ENCODE data around the gene IFNA10.
"Not testable (repeated sequence)": the region's sequence is repeated elsewhere in the genome, so short reads cannot be mapped to it uniquely, and the experiment has no call there.

Gene IFNA10

GRCh38 chr9:21239911-21240310 is 33.0 kb upstream of the IFNA10 start, which contains the start of gene IFNA14:
Gene IFNA14 (minus strand): TSS chr9:21240005. CDS start chr9:21239935, 70 bp downstream.
- Histone ChIP-seq H3K27me3 (no peaks in the 10 kb centered on the region), H3K4me1 (no peaks in the 10 kb centered on the region), H3K4me3 (no peak within 1 kb of the TSS), H3K9me3 (no peaks in the 10 kb centered on the region), H3K27ac (no peak within 1 kb of the TSS), H3K36me3 (no peaks in the 10 kb centered on the region)
- intact Hi-C loops (cut with DNase I; ENCODE audit: low total_unique reads): no loop called here
- TF ChIP-seq, protein P1, sequence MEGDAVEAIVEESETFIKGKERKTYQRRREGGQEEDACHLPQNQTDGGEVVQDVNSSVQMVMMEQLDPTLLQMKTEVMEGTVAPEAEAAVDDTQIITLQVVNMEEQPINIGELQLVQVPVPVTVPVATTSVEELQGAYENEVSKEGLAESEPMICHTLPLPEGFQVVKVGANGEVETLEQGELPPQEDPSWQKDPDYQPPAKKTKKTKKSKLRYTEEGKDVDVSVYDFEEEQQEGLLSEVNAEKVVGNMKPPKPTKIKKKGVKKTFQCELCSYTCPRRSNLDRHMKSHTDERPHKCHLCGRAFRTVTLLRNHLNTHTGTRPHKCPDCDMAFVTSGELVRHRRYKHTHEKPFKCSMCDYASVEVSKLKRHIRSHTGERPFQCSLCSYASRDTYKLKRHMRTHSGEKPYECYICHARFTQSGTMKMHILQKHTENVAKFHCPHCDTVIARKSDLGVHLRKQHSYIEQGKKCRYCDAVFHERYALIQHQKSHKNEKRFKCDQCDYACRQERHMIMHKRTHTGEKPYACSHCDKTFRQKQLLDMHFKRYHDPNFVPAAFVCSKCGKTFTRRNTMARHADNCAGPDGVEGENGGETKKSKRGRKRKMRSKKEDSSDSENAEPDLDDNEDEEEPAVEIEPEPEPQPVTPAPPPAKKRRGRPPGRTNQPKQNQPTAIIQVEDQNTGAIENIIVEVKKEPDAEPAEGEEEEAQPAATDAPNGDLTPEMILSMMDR (IDR thresholded peaks at IDR 0.05): no peak
- DNase-seq: no peak

DNA sequence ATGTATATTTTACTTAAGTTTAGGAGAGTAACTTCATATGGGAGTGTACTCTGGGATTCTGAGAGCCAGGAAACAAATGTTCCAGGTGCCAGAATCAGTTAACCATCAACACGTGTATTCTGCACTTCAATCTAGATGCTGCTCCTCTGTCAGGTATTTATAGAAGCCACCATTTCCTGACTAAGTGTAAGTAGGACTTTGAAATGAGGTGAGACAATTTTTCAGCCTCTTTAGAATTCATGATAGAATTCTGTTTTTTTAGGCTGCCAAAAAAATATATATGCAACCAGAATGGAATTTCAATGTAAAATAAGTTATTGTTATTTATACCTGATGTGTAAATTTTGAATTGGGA is 29.4 kb upstream of the IFNA10 start:
- intact Hi-C loops (cut with DNase I; ENCODE audit: low total_unique reads); H3K4me1 ChIP-seq; DNase-seq; H3K9me3 ChIP-seq; H3K27ac ChIP-seq; H3K27me3 ChIP-seq; H3K36me3 ChIP-seq; H3K4me3 ChIP-seq: not testable (repeated sequence)

DNA sequence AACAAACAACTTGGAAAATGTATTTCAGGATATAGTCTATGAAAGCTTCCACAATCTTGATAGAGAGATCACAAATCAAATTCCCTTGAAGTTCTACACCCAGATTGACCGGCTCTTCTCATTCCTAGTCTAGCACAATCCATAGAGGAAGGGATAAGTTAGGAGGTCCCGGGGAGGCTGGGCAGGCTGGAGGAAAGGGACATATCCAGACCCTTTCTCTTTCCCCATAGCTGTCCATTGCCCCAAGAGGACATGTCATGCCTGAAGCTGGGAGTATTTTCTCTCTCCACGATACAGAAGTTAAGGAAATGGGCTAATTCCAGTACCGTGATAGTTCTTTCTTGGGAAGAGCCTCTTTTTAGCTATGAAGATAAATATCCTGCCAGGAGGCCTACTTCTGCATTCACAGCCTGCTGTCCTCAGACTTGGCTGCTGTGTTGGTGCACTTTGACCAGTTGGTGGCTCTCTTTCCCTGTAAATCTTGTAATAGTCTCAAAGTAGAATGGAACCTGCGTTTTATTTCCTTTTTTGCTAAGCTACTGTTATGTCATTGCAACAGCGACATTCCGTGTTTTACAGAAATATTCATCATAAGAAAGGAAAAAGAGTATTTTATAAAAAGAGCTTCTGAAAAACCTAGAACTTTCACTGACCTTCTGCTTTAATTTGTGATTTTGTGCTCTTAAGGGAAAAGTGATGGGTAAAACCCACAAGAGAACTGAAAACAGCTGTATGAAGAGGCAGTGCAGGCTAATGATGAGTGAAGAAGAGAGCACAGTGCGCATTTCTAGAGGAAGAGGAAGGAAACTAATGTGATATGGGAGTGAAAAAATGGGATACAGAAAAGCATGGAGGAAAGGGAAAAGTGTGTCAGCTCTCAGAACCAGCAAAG is 28.8 kb upstream of the IFNA10 start:
- DNase-seq: peak in 1 of 2 donors; percentile 37
- H3K27ac ChIP-seq; H3K4me1 ChIP-seq; H3K36me3 ChIP-seq; H3K9me3 ChIP-seq; H3K4me3 ChIP-seq; intact Hi-C loops (cut with DNase I; ENCODE audit: low total_unique reads); H3K27me3 ChIP-seq: not testable (repeated sequence)
- TF ChIP-seq, protein P1 (IDR thresholded peaks at IDR 0.05): peak; percentile 9 to 31

GRCh38 chr9:21234153-21234687 is 27.3 kb upstream of the IFNA10 start:
- Histone ChIP-seq H3K27me3 (no peaks in the 10 kb centered on the region), H3K9me3 (no peaks in the 10 kb centered on the region), H3K36me3 (no peaks in the 10 kb centered on the region), H3K4me1 (no peaks in the 10 kb centered on the region), H3K27ac (no peak overlapping the region), H3K4me3 (no peak overlapping the region)
- no peak for DNase-seq
- intact Hi-C loops (cut with DNase I; ENCODE audit: low total_unique reads): no loop called here
- TF ChIP-seq, protein P1 (IDR thresholded peaks at IDR 0.05): no peak

DNA sequence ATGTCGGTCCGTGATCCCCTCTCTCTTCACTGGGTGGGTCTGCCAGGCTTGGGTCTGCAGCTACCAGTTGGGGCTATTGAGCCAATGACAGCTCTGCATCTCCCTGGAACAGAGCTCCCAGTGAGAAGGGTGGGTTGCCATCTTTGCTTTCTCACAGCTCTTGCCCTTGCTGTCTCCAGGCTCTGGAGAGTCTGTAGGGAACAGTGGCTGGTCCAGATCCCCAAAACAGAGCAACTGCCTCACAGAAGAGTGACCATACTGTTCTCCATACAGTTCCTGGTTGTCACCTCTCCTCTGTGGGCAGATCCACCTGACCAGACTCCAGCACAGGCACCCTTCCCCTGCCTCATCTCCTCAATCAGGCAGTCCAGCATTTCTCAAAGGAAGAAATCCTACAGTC is 26.3 kb upstream of the IFNA10 start:
- no peak overlapping the region for H3K27ac ChIP-seq
- no peaks in the 10 kb centered on the region for H3K9me3 ChIP-seq
- no peaks in the 10 kb centered on the region for H3K4me1 ChIP-seq
- H3K4me3 ChIP-seq: no peak overlapping the region
- H3K36me3 ChIP-seq: no peaks in the 10 kb centered on the region
- TF ChIP-seq, protein P1 (IDR thresholded peaks at IDR 0.05): no peak
- H3K27me3 ChIP-seq: no peaks in the 10 kb centered on the region
- no peak for DNase-seq
- intact Hi-C loops (cut with DNase I; ENCODE audit: low total_unique reads): no loop called here

GRCh38 chr9:21228122-21228521 is 21.2 kb upstream of the IFNA10 start, which contains the start of gene IFNA17:
Gene IFNA17 (minus strand): TSS chr9:21228222. CDS start chr9:21228173, 49 bp downstream.
- Histone ChIP-seq H3K4me1 (no peaks in the 10 kb centered on the region), H3K4me3 (no peak within 1 kb of the TSS), H3K9me3 (no peaks in the 10 kb centered on the region), H3K27ac (no peak within 1 kb of the TSS), H3K36me3 (no peaks in the 10 kb centered on the region), H3K27me3 (no peaks in the 10 kb centered on the region)
- no peak for DNase-seq
- intact Hi-C loops (cut with DNase I; ENCODE audit: low total_unique reads): no loop called here
- TF ChIP-seq, protein P1 (IDR thresholded peaks at IDR 0.05): no peak

DNA sequence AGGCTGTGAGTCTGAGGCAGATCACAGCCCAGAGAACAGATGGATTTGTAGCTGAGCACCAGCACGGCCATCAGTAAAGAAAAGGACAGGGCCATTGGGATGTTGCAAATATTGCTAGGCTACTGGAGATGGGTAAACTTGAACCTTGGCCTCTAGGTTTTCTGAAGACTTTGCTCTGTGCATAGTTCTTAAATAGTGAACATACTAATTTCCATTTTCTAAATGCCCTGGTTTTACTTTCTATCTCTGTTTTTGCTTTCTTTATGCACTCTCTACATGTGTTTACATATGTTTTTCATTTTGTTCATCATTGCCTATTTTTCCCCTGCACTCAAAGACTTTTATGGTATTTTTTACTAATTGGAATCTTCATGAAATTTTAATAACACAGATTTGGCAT is 10.3 kb upstream of the IFNA10 start, which contains the start of gene IFNA16:
Gene IFNA16 (minus strand): TSS at position 101 of the 400 bp plus-strand sequence. CDS start 6 bp downstream, at position 95.
- H3K27me3 ChIP-seq; H3K36me3 ChIP-seq; H3K4me3 ChIP-seq; H3K9me3 ChIP-seq; DNase-seq; H3K27ac ChIP-seq; intact Hi-C loops (cut with DNase I; ENCODE audit: low total_unique reads); H3K4me1 ChIP-seq: not testable (repeated sequence)

DNA sequence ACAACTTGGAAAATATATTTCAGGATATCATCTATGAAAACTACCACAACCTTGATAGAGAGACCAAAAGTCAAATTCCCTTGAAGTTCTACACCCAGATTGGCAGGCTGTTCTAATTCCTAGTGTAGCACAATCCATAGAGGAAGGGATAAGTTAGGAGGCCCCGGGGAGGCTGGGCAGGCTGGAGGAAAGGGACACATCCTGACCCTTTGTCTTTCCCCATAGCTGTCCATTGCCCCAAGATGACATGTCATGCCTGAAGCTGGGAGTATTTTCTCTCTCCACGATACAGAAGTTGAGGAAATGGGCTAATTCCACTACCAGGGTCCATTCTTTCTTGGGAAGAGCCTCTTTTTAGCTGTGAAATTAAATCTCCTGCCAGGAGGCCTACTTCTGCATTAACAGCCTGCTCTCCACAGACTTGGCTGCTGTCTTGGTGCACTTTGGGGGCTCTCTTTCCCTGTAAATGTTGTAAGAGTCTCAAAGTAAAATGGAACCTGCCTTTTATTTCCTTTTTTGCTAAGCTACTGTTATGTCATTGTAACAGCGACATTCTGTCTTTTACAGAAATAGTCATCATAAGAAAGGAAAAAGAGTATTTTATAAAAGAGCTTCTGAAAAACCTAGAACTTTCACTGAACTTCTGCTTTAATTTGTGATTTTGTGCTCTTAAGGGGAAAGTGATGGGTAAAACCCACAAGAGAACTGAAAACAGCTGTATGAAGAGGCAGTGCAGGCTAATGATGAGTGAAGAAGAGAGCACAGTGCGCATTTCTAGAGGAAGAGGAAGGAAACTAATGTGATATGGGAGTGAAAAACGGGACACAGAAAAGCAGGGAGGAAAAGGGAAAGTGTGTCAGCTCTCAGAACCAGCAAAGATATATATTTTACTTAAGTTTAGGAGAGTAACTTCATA is 6.7 kb upstream of the IFNA10 start:
- intact Hi-C loops (cut with DNase I; ENCODE audit: low total_unique reads); DNase-seq: not testable (repeated sequence)

More for the DNA sequence above, 6.7 kb upstream of the IFNA10 start:
- not testable (repeated sequence) for H3K27ac ChIP-seq, H3K36me3 ChIP-seq, H3K27me3 ChIP-seq, H3K9me3 ChIP-seq, H3K4me3 ChIP-seq, H3K4me1 ChIP-seq
